ENCODE data around the gene HES4. TPM values are rescaled to one million over a fixed set of nuclear protein-coding genes. Genes with fewer than 3 reads are reported as not detected.

The HES4 gene
- total and polyA plus RNA-seq, 3 experiments from 2014 or later, result 0.24 to 0.62 TPM; not detected in 1

GRCh38 chr1:975365-975764 is 24.5 kb downstream of the HES4 start:
- ChIA-PET CTCF (interaction anchor here (1.2 to 2.3 kb wide), 4 partner anchors 8 to 70 kb away, joined by 3 to 13 read pairs (median 4); partner anchors contain the start of gene PLEKHN1), POLR2A (no interaction called here)
- Mint-ChIP-seq H3K36me3 (no peaks in the 10 kb centered on the region), H3K27ac (peak overlapping the region in 2 of 8 donors; percentile 22 to 87), H3K27me3 (peaks cover 7 to 21% of the 10 kb centered on the region in 2 donors), H3K4me3 (peak overlapping the region in 2 of 7 donors; percentile 37 to 60), H3K9me3 (no peaks in the 10 kb centered on the region), H3K4me1 (peaks cover 0 to 10% (median 6%) of the 10 kb centered on the region in 3 donors)
- no peaks in the 10 kb centered on the region for H3K9me3 ChIP-seq (ENCODE audit: low read length)
- peak in 1 of 5 donors; percentile 41 for DNase-seq
- peaks cover 4% of the 10 kb centered on the region for H3K4me1 ChIP-seq (ENCODE audit: insufficient read depth, low read length)
- no peaks in the 10 kb centered on the region for H3K36me3 ChIP-seq (ENCODE audit: insufficient read depth, low read length)
- no peak overlapping the region for H3K4me3 ChIP-seq (ENCODE audit: low read length)
- H3K27me3 ChIP-seq (ENCODE audit: insufficient read depth, low read length, poor library complexity, severe bottlenecking), result peaks cover 6% of the 10 kb centered on the region
- H3K27ac ChIP-seq (ENCODE audit: low read depth, low read length), result no peak overlapping the region

- H3K27ac ChIP-seq (ENCODE audit: low read depth, low read length), result no peak overlapping the region
- H3K36me3 Mint-ChIP-seq, result no peaks in the 10 kb centered on the region
- H3K4me3 Mint-ChIP-seq, result no peak overlapping the region
- H3K4me3 ChIP-seq (ENCODE audit: low read length), result no peak overlapping the region
- no peak for DNase-seq
- peaks cover 6% of the 10 kb centered on the region for H3K27me3 ChIP-seq (ENCODE audit: insufficient read depth, low read length, poor library complexity, severe bottlenecking)
- CTCF ChIA-PET, result interaction anchor here (1.3 to 2.3 kb wide), 3 partner anchors 8 to 69 kb away, joined by 3 to 13 read pairs (median 5); partner anchors contain the start of gene PLEKHN1
- no peaks in the 10 kb centered on the region for H3K9me3 ChIP-seq (ENCODE audit: low read length)
- H3K4me1 Mint-ChIP-seq, result peaks cover 0 to 10% (median 6%) of the 10 kb centered on the region in 3 donors
- no peaks in the 10 kb centered on the region for H3K9me3 Mint-ChIP-seq
- POLR2A ChIA-PET, result no interaction called here
- H3K27ac Mint-ChIP-seq, result no peak overlapping the region
- H3K27me3 Mint-ChIP-seq, result peaks cover 7 to 21% of the 10 kb centered on the region in 2 donors
- no peaks in the 10 kb centered on the region for H3K36me3 ChIP-seq (ENCODE audit: insufficient read depth, low read length)
- peaks cover 4% of the 10 kb centered on the region for H3K4me1 ChIP-seq (ENCODE audit: insufficient read depth, low read length)
Measured at GRCh38 chr1:974687-975328, 25.1 kb downstream of the HES4 start.

DNA sequence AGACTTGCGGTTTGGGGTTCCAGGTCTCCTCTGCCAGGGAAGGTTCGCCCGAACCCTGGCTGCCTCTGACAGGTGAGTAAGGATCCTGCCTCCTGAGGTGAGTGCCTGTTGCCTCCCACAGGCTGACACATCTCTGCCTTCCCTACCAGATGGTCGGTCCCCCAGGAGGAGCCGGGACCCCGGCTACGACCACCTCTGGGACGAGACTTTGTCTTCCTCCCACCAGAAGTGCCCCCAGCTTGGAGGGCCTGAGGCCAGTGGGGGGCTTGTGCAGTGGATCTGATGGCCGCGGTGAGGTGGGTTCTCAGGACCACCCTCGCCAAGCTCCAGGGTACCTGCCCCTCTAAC is 25.6 kb downstream of the HES4 start:
- H3K4me1 ChIP-seq (ENCODE audit: insufficient read depth, low read length), result peaks cover 4% of the 10 kb centered on the region
- Mint-ChIP-seq H3K27ac (no peak overlapping the region), H3K4me3 (no peak overlapping the region), H3K27me3 (peaks cover 7 to 24% of the 10 kb centered on the region in 2 donors), H3K4me1 (peaks cover 0 to 10% (median 6%) of the 10 kb centered on the region in 3 donors), H3K36me3 (no peaks in the 10 kb centered on the region), H3K9me3 (no peaks in the 10 kb centered on the region)
- ChIA-PET CTCF (no interaction called here), POLR2A (no interaction called here)
- H3K36me3 ChIP-seq (ENCODE audit: insufficient read depth, low read length), result no peaks in the 10 kb centered on the region
- H3K27ac ChIP-seq (ENCODE audit: low read depth, low read length), result no peak overlapping the region
- no peaks in the 10 kb centered on the region for H3K9me3 ChIP-seq (ENCODE audit: low read length)
- H3K27me3 ChIP-seq (ENCODE audit: insufficient read depth, low read length, poor library complexity, severe bottlenecking), result peaks cover 6% of the 10 kb centered on the region
- no peak for DNase-seq
- H3K4me3 ChIP-seq (ENCODE audit: low read length), result no peak overlapping the region

- no peak overlapping the region for H3K27ac Mint-ChIP-seq
- no peaks in the 10 kb centered on the region for H3K9me3 Mint-ChIP-seq
- peaks cover 0 to 10% (median 6%) of the 10 kb centered on the region in 3 donors for H3K4me1 Mint-ChIP-seq
- H3K36me3 ChIP-seq (ENCODE audit: insufficient read depth, low read length), result no peaks in the 10 kb centered on the region
- no peak overlapping the region for H3K27ac ChIP-seq (ENCODE audit: low read depth, low read length)
- ChIA-PET POLR2A (no interaction called here), CTCF (no interaction called here)
- peaks cover 6% of the 10 kb centered on the region for H3K27me3 ChIP-seq (ENCODE audit: insufficient read depth, low read length, poor library complexity, severe bottlenecking)
- H3K4me3 ChIP-seq (ENCODE audit: low read length), result no peak overlapping the region
- DNase-seq, result peak in 1 of 5 donors; percentile 44
- no peak overlapping the region for H3K4me3 Mint-ChIP-seq
- peaks cover 4% of the 10 kb centered on the region for H3K4me1 ChIP-seq (ENCODE audit: insufficient read depth, low read length)
- H3K9me3 ChIP-seq (ENCODE audit: low read length), result no peaks in the 10 kb centered on the region
- no peaks in the 10 kb centered on the region for H3K36me3 Mint-ChIP-seq
- peaks cover 9 to 24% of the 10 kb centered on the region in 2 donors for H3K27me3 Mint-ChIP-seq
Measured at GRCh38 chr1:973459-974292, 26.2 kb downstream of the HES4 start.

DNA sequence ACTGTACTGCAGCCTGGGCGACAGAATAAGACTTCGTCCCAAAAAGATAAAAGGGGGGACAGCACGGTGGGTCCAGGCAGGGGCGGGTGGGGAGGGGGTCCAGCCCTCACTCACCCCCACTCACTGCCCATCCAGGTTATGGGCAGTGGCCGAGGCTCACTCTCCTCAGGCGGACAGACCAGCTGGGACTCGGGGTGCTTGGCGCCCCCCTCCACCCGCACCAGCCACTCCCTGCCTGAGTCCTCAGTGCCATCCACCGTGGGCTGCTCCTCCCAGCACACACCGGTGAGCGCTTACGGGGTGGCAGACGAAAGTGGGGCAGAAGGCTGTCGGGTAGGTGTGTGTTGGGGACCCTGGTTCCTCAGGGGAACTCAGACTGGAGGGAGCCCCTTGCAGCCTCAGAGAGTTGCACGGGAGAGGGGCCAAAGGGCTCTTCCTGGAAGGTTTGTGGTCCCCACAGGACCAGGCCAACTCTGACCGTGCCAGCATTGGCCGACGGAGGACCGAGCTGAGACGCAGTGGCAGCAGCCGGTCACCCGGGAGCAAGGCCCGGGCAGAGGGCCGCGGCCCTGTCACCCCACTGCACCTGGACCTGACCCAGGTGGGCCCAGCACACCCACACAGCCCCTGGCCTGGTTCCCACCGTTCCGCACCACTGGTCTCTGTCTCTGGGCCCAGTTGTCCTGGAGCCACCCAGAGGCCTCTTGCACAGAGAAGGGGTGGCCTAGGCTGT is 27.0 kb downstream of the HES4 start:
- Histone ChIP-seq H3K27me3 (ENCODE audit: insufficient read depth, low read length, poor library complexity, severe bottlenecking) (peaks cover 6% of the 10 kb centered on the region), H3K4me1 (ENCODE audit: insufficient read depth, low read length) (peaks cover 4% of the 10 kb centered on the region), H3K9me3 (ENCODE audit: low read length) (no peaks in the 10 kb centered on the region), H3K27ac (ENCODE audit: low read depth, low read length) (no peak overlapping the region), H3K4me3 (ENCODE audit: low read length) (no peak overlapping the region), H3K36me3 (ENCODE audit: insufficient read depth, low read length) (no peaks in the 10 kb centered on the region)
- no peaks in the 10 kb centered on the region for H3K9me3 Mint-ChIP-seq
- peaks cover 8 to 20% of the 10 kb centered on the region in 2 donors for H3K27me3 Mint-ChIP-seq
- ChIA-PET POLR2A (no interaction called here), CTCF (no interaction called here)
- H3K4me1 Mint-ChIP-seq, result peaks cover 0 to 9% (median 6%) of the 10 kb centered on the region in 3 donors
- H3K36me3 Mint-ChIP-seq, result no peaks in the 10 kb centered on the region
- H3K4me3 Mint-ChIP-seq, result no peak overlapping the region
- DNase-seq, result peak in 1 of 5 donors; percentile 45
- no peak overlapping the region for H3K27ac Mint-ChIP-seq

DNA sequence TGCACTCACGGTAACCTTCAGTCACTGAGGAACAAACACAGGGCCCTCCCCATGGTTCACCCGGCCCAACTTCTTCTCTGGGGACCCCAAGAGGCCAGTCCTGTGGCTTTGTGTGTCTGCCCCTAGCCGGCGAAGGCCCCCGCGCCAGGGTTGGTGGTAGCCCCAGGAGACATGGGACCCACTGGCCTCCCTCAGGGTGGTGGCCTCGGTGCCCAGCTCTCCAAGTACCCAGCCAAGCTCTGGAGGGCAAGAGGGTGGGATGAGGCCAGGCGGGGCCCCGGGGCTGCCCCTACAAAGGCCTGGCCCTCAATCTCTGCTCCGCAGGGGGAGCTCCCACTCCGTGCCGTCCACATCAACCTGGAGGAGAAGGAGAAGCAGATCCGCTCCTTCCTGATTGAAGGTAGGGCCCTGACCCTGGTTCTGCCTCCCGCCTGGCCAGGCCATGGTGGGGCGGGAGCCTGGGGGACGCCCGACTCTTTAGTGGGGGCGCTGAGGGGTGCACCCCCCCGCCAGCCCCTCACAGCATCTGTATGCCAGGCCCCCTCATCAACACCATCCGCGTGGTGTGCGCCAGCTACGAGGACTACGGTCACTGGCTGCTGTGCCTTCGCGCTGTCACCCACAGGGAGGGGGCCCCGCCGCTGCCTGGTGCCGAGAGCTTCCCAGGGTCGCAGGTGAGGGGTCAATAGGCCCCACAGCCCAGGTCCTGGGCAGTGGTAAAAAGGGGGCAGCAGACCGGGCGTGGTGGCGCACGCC is 28.0 kb downstream of the HES4 start:
- Histone ChIP-seq H3K27me3 (ENCODE audit: insufficient read depth, low read length, poor library complexity, severe bottlenecking) (peaks cover 6% of the 10 kb centered on the region), H3K9me3 (ENCODE audit: low read length) (no peaks in the 10 kb centered on the region), H3K4me1 (ENCODE audit: insufficient read depth, low read length) (peaks cover 10% of the 10 kb centered on the region), H3K36me3 (ENCODE audit: insufficient read depth, low read length) (no peaks in the 10 kb centered on the region), H3K27ac (ENCODE audit: low read depth, low read length) (no peak overlapping the region), H3K4me3 (ENCODE audit: low read length) (no peak overlapping the region)
- H3K27me3 Mint-ChIP-seq, result peaks cover 8 to 20% of the 10 kb centered on the region in 2 donors
- H3K4me3 Mint-ChIP-seq, result no peak overlapping the region
- no peaks in the 10 kb centered on the region for H3K36me3 Mint-ChIP-seq
- no peak overlapping the region for H3K27ac Mint-ChIP-seq
- DNase-seq, result no peak
- ChIA-PET CTCF (no interaction called here), POLR2A (no interaction called here)
- H3K4me1 Mint-ChIP-seq, result peaks cover 0 to 14% (median 6%) of the 10 kb centered on the region in 3 donors
- no peaks in the 10 kb centered on the region for H3K9me3 Mint-ChIP-seq

GRCh38 chr1:970973-971730 is 28.7 kb downstream of the HES4 start:
- Mint-ChIP-seq H3K4me3 (no peak overlapping the region), H3K9me3 (no peaks in the 10 kb centered on the region), H3K27ac (no peak overlapping the region), H3K27me3 (peaks cover 8 to 20% of the 10 kb centered on the region in 2 donors), H3K4me1 (peaks cover 0 to 18% (median 6%) of the 10 kb centered on the region in 3 donors), H3K36me3 (no peaks in the 10 kb centered on the region)
- no peaks in the 10 kb centered on the region for H3K36me3 ChIP-seq (ENCODE audit: insufficient read depth, low read length)
- ChIA-PET CTCF (no interaction called here), POLR2A (no interaction called here)
- peaks cover 6% of the 10 kb centered on the region for H3K27me3 ChIP-seq (ENCODE audit: insufficient read depth, low read length, poor library complexity, severe bottlenecking)
- no peak for DNase-seq
- no peak overlapping the region for H3K27ac ChIP-seq (ENCODE audit: low read depth, low read length)
- no peaks in the 10 kb centered on the region for H3K9me3 ChIP-seq (ENCODE audit: low read length)
- peaks cover 10% of the 10 kb centered on the region for H3K4me1 ChIP-seq (ENCODE audit: insufficient read depth, low read length)
- H3K4me3 ChIP-seq (ENCODE audit: low read length), result no peak overlapping the region

Data from CD8-positive, alpha-beta memory T cell (primary cell).